Measurements from ENCODE around the gene MGLL. TPM values are rescaled to one million over a fixed set of nuclear protein-coding genes. Genes with fewer than 3 reads are reported as not detected.

The MGLL gene
- total RNA-seq, 1 experiment from 2014 or later, result 0.94 TPM

DNA sequence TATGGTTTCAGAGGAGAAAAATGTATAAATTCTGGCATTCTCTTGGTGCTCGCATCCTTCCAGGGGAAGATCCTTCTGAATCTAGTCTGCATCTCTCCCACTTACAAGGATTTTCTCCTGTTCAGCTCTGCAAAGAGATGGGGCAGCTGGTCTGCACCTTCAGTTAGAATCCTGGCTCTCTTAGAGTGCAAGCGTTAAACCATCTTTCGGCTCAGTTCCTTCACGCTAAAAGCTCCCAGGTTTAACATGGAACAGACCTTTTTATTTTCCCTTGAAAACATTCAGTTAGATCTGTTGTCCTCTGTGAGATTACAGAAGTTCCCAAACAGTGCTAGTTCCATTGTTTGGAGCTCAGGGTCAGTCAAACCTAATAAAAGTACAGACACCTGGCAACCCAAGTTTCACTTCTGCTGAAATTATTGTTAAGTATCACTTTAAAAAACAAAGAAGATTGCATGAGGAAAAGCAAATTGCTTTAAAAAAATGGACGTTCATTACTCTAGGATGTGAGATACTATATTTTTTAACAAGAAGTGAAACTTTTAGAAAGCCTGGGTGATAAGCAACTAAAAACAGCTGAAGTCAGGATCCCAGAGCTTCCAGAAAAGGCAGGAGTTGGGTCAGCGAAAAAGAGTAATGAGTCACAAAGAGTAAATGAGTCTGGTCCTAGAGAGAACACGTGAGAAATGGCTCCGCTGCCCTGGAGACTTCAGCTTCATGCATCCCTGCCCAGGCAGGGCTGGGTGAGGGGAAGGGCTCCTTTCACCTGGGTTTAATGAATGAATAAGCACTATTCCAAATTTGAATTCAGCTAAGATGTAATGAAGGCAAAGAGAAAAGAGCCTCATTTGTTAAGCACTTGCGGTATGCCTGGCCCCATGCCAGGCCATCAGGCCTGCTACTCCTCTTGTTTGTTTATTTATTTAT, 86.3 kb downstream of the MGLL start:
- TF ChIP-seq ZNF532 (CRISPR knock-in tag; IDR thresholded peaks at IDR 0.05; ENCODE audit: borderline replicate concordance) (no peak), GABPB1 (CRISPR knock-in tag; IDR thresholded peaks at IDR 0.05) (no peak), HMGA2 (CRISPR knock-in tag; IDR thresholded peaks at IDR 0.05) (no peak), ZNF396 (CRISPR knock-in tag; IDR thresholded peaks at IDR 0.05; ENCODE audit: borderline replicate concordance) (no peak), ELF4 (CRISPR knock-in tag; IDR thresholded peaks at IDR 0.05; ENCODE audit: low read depth) (no peak), PREB (CRISPR knock-in tag; IDR thresholded peaks at IDR 0.05; ENCODE audit: borderline replicate concordance) (no peak)
- TF ChIP-seq, protein P1, sequence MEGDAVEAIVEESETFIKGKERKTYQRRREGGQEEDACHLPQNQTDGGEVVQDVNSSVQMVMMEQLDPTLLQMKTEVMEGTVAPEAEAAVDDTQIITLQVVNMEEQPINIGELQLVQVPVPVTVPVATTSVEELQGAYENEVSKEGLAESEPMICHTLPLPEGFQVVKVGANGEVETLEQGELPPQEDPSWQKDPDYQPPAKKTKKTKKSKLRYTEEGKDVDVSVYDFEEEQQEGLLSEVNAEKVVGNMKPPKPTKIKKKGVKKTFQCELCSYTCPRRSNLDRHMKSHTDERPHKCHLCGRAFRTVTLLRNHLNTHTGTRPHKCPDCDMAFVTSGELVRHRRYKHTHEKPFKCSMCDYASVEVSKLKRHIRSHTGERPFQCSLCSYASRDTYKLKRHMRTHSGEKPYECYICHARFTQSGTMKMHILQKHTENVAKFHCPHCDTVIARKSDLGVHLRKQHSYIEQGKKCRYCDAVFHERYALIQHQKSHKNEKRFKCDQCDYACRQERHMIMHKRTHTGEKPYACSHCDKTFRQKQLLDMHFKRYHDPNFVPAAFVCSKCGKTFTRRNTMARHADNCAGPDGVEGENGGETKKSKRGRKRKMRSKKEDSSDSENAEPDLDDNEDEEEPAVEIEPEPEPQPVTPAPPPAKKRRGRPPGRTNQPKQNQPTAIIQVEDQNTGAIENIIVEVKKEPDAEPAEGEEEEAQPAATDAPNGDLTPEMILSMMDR (IDR thresholded peaks at IDR 0.05), result no peak
- TF ChIP-seq, protein P2, sequence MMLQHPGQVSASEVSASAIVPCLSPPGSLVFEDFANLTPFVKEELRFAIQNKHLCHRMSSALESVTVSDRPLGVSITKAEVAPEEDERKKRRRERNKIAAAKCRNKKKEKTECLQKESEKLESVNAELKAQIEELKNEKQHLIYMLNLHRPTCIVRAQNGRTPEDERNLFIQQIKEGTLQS (CRISPR knock-in tag; conservative IDR thresholded peaks at IDR 0.05), result no peak
- TF ChIP-seq, protein P3, sequence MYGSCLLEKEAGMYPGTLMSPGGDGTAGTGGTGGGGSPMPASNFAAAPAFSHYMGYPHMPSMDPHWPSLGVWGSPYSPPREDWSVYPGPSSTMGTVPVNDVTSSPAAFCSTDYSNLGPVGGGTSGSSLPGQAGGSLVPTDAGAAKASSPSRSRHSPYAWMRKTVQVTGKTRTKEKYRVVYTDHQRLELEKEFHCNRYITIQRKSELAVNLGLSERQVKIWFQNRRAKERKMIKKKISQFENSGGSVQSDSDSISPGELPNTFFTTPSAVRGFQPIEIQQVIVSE (CRISPR knock-in tag; IDR thresholded peaks at IDR 0.05; ENCODE audit: borderline replicate concordance), result no peak
- Mint-ChIP-seq H3K4me1 (peaks cover 36% of the 10 kb centered on the region), H3K27ac (no peak overlapping the region), H3K4me3 (no peak overlapping the region), H3K36me3 (no peaks in the 10 kb centered on the region), H3K9me3 (no peaks in the 10 kb centered on the region), H3K27me3 (ENCODE audit: low read depth) (peaks cover 16% of the 10 kb centered on the region)
- ChIA-PET POLR2A (no interaction called here), CTCF (interaction anchor here (0.8 to 2.0 kb wide), 4 partner anchors 22 to 45 kb away, joined by 3 to 5 read pairs (median 4); no protein-coding TSS in a partner anchor)
- ATAC-seq (no peak), DNase-seq (ENCODE audit: low spot score) (no peak)

GRCh38 chr3:127734754-127735473, 87.4 kb downstream of the MGLL start:
- ChIA-PET CTCF (interaction anchor here (0.8 to 2.0 kb wide), 3 partner anchors 21 to 41 kb away, joined by 3 to 5 read pairs (median 4); no protein-coding TSS in a partner anchor), POLR2A (no interaction called here)
- Mint-ChIP-seq H3K27ac (no peak overlapping the region), H3K4me1 (peaks cover 38% of the 10 kb centered on the region), H3K4me3 (no peak overlapping the region), H3K36me3 (no peaks in the 10 kb centered on the region), H3K9me3 (no peaks in the 10 kb centered on the region), H3K27me3 (ENCODE audit: low read depth) (peaks cover 16% of the 10 kb centered on the region)
- DNase-seq (ENCODE audit: low spot score) (no peak), ATAC-seq (peak; percentile 46)
- TF ChIP-seq ATF1 (CRISPR knock-in tag; IDR thresholded peaks at IDR 0.05), result no peak
- no peak for TF ChIP-seq TCF7 (CRISPR knock-in tag; IDR thresholded peaks at IDR 0.05; ENCODE audit: low read depth)
- TF ChIP-seq, protein P4, sequence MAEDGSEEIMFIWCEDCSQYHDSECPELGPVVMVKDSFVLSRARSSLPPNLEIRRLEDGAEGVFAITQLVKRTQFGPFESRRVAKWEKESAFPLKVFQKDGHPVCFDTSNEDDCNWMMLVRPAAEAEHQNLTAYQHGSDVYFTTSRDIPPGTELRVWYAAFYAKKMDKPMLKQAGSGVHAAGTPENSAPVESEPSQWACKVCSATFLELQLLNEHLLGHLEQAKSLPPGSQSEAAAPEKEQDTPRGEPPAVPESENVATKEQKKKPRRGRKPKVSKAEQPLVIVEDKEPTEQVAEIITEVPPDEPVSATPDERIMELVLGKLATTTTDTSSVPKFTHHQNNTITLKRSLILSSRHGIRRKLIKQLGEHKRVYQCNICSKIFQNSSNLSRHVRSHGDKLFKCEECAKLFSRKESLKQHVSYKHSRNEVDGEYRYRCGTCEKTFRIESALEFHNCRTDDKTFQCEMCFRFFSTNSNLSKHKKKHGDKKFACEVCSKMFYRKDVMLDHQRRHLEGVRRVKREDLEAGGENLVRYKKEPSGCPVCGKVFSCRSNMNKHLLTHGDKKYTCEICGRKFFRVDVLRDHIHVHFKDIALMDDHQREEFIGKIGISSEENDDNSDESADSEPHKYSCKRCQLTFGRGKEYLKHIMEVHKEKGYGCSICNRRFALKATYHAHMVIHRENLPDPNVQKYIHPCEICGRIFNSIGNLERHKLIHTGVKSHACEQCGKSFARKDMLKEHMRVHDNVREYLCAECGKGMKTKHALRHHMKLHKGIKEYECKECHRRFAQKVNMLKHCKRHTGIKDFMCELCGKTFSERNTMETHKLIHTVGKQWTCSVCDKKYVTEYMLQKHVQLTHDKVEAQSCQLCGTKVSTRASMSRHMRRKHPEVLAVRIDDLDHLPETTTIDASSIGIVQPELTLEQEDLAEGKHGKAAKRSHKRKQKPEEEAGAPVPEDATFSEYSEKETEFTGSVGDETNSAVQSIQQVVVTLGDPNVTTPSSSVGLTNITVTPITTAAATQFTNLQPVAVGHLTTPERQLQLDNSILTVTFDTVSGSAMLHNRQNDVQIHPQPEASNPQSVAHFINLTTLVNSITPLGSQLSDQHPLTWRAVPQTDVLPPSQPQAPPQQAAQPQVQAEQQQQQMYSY (CRISPR knock-in tag; IDR thresholded peaks at IDR 0.05), result no peak
- no peak for TF ChIP-seq ZNF232 (CRISPR knock-in tag; IDR thresholded peaks at IDR 0.05)
- TF ChIP-seq, protein P1 (IDR thresholded peaks at IDR 0.05), result no peak
